ENCODE measurements around the gene SLC16A6. TPM values are rescaled to one million over a fixed set of nuclear protein-coding genes. Genes with fewer than 3 reads are reported as not detected.

The SLC16A6 gene
- total RNA-seq, 1 donor from 2014 or later: under 0.01 TPM

- H3K27me3 ChIP-seq (ENCODE audit: control insufficient read depth, insufficient read depth, low read length): no peaks in the 10 kb centered on the region
- H3K4me3 ChIP-seq (ENCODE audit: low read depth, low read length): peak overlapping the region; percentile 57
- H3K36me3 ChIP-seq (ENCODE audit: control insufficient read depth, insufficient read depth, low read length): no peaks in the 10 kb centered on the region
- FAIRE-seq (no peak), DNase-seq (ENCODE audit: low read depth) (peak; percentile 50)
- TF ChIP-seq, protein P1, sequence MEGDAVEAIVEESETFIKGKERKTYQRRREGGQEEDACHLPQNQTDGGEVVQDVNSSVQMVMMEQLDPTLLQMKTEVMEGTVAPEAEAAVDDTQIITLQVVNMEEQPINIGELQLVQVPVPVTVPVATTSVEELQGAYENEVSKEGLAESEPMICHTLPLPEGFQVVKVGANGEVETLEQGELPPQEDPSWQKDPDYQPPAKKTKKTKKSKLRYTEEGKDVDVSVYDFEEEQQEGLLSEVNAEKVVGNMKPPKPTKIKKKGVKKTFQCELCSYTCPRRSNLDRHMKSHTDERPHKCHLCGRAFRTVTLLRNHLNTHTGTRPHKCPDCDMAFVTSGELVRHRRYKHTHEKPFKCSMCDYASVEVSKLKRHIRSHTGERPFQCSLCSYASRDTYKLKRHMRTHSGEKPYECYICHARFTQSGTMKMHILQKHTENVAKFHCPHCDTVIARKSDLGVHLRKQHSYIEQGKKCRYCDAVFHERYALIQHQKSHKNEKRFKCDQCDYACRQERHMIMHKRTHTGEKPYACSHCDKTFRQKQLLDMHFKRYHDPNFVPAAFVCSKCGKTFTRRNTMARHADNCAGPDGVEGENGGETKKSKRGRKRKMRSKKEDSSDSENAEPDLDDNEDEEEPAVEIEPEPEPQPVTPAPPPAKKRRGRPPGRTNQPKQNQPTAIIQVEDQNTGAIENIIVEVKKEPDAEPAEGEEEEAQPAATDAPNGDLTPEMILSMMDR (IDR thresholded peaks at IDR 0.05; ENCODE audit: insufficient read depth, low read length, severe bottlenecking): no peak
Measured at GRCh38 chr17:68291836-68292688, 1.1 kb upstream of the SLC16A6 start.

DNA sequence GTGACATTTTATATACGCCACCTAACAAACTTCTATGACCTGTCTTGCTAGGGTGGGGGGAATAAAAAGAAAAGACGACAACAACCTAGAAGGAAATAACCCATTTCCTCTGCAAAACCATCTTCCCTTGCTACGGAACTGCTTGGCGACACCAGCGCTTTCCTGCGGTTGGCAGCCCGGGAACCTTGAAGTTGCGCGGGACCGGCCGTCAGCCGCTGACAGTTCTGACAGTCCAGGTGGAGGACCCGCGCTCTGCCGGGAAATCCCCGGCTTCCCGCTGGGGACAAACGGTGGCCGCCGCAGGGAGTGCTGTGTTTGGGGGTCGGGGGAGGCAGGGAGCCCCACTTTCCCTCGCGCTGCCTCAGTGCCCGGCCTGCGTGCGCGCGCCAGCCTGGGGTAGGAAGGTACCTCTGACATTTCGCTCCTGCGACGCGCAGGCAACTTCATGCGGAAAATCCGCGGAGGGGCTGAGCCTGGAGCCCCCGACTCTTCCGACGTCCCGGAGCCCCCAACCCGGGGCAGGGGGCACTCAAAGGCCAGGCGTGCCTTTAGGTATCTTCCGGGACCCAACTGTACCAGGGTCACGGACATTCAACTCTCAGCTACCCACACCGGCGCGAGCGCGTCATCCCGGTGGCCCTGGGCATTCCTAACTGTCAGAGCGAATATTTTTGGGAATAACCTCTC is 516 bp downstream of the SLC16A6 start:
- DNase-seq (ENCODE audit: low read depth) (no peak), FAIRE-seq (no peak)
- no peaks in the 10 kb centered on the region for H3K27me3 ChIP-seq (ENCODE audit: control insufficient read depth, insufficient read depth, low read length)
- TF ChIP-seq, protein P1 (IDR thresholded peaks at IDR 0.05; ENCODE audit: insufficient read depth, low read length, severe bottlenecking): no peak
- no peaks in the 10 kb centered on the region for H3K36me3 ChIP-seq (ENCODE audit: control insufficient read depth, insufficient read depth, low read length)
- H3K4me3 ChIP-seq (ENCODE audit: low read depth, low read length): peak overlapping the region; percentile 57

GRCh38 chr17:68289936-68290267 is 1.0 kb downstream of the SLC16A6 start:
- H3K4me3 ChIP-seq (ENCODE audit: low read depth, low read length): no peak overlapping the region
- no peak for FAIRE-seq

GRCh38 chr17:68289473-68289872 is 1.5 kb downstream of the SLC16A6 start:
- TF ChIP-seq, protein P1 (IDR thresholded peaks at IDR 0.05; ENCODE audit: insufficient read depth, low read length, severe bottlenecking): no peak
- peak; percentile 71 for DNase-seq (ENCODE audit: low read depth)
- H3K4me3 ChIP-seq (ENCODE audit: low read depth, low read length): no peak overlapping the region
- no peaks in the 10 kb centered on the region for H3K36me3 ChIP-seq (ENCODE audit: control insufficient read depth, insufficient read depth, low read length)
- H3K27me3 ChIP-seq (ENCODE audit: control insufficient read depth, insufficient read depth, low read length): no peaks in the 10 kb centered on the region
- no peak for FAIRE-seq

More at GRCh38 chr17:68289936-68290267, 1.0 kb downstream of the SLC16A6 start:
- TF ChIP-seq, protein P1 (IDR thresholded peaks at IDR 0.05; ENCODE audit: insufficient read depth, low read length, severe bottlenecking): no peak
- H3K27me3 ChIP-seq (ENCODE audit: control insufficient read depth, insufficient read depth, low read length): no peaks in the 10 kb centered on the region
- no peak for DNase-seq (ENCODE audit: low read depth)
- no peaks in the 10 kb centered on the region for H3K36me3 ChIP-seq (ENCODE audit: control insufficient read depth, insufficient read depth, low read length)

GRCh38 chr17:68288804-68289203 is 2.1 kb downstream of the SLC16A6 start:
- no peak overlapping the region for H3K4me3 ChIP-seq (ENCODE audit: low read depth, low read length)
- no peak for FAIRE-seq
- H3K27me3 ChIP-seq (ENCODE audit: control insufficient read depth, insufficient read depth, low read length): no peaks in the 10 kb centered on the region

More at GRCh38 chr17:68288804-68289203, 2.1 kb downstream of the SLC16A6 start:
- TF ChIP-seq, protein P1 (IDR thresholded peaks at IDR 0.05; ENCODE audit: insufficient read depth, low read length, severe bottlenecking): no peak
- H3K36me3 ChIP-seq (ENCODE audit: control insufficient read depth, insufficient read depth, low read length): no peaks in the 10 kb centered on the region
- no peak for DNase-seq (ENCODE audit: low read depth)
